Frontal cortex (tissue), 4 donors: ENCODE results near the gene DUSP10. TPM values are rescaled to one million over a fixed set of nuclear protein-coding genes. Genes with fewer than 3 reads are reported as not detected.

Source experiments
- DNase-seq, 2 donors: peaks; one replicate each; pipeline ENCODE4 v3.0.0; 2012; ENCODE audit warnings: low spot score in 2 of 2
- FAIRE-seq: peaks from 2 replicates; lab custom pipeline; 2012; peaks lifted over from hg19 to GRCh38; lab: Jason Lieb, UNC
- total RNA-seq: library from RNA; depleted of rRNA; stranded (reverse); fragments of >200 nt; gene quantifications from one replicate; pipeline ENCODE4 v1.2.3, GENCODE V29; 2014
- donor health status: control.
- donor health status: control.
- donor health status: control.

DUSP10 gene
- total RNA-seq, 1 donor from 2014 or later = 6.9 TPM

DNA sequence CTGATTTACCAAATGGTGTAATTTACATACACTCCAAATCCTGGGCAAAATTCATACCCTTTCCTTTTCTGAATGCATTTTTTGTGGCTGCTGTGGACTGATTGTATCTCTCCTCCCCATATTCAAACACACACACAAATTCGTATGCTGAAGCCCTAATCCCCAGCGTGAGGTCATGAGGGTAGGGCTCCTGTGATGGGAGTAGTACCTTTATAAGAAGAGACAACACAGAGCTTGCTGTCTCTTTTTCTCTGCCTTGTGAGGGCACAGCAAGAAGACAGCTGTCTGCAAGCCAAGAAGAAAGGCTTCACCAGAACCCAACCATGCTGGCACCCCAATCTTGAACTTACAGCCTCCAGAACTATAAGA, 24.4 kb downstream of the DUSP10 start:
- no peak for DNase-seq

DNA sequence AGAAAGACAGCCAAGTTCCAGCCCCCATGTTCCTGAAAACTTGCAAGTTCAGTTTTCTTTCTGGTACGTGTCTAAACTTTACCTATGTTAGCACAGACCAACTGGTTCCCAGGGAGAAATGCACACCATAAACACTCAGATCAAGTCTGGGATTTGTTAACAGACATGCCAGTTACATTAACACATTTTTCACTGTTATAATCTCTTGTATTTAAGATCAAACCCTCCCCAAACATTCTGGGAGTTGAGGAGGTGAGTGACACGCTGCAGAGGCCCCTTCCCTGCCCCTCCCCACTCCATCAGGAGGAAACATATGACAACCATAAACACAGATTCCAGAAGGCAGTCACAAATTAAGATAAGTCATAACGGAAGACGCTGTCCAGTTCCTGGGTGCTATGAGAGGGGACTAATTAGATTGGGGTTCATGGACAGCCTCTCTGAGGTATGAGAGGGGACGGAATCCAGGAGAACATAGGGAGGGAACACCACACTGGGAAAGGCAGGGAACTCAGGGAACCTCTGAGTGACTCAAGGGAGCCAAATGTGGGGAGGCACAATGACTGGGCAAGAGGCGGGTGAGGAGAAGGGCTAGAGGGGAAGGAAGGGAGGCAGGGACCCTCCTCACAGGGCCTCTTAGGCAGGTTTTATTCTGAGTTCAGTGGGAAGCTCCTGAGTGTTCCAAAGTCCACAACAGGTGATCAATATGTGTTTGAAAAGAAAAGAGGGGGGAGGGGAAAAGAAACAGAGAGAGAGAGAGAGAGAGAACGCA, 25.0 kb downstream of the DUSP10 start:
- FAIRE-seq = no peak
- no peak for DNase-seq

More for the DNA sequence above, 24.4 kb downstream of the DUSP10 start:
- FAIRE-seq = no peak

DNA sequence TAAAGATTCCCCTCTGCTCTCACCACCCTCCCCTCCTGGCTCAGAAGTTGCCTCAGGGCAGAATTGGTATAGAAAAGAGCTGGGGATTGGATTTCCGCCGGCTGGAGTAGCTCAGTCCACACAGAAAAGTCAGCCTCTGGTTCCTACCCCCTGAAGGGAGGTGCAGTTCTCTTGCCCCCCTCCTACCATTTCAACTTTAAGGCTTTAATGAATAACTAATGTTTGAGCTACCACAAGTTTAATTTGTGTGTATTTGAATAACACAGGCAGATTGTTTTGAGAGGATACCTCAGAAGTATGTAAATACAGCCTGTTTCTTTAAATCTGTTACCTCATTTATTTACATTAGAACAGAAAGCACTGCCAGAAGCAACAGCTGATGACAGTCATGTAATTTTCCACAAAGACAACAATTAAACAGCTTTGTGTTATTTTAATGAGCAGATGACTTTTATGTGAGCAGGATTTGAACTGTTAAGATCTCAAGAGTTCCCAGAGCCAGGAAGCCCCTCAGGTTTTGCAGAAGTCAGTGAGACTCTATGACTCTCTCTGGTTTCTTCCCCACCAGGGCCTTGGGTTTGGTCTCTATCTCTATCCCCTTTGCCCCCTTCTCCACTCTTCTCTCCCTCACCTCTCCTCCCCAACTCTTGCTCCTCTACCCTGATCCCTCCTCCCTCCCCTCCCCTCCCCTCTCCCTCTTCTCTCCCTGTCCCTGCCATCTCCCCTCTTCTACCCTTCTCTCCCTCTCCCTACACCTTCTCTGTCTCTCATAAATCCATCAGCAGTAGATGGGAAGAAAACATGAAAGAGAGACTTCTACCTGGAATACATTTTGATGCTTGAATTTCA, 26.3 kb downstream of the DUSP10 start:
- DNase-seq = no peak
- FAIRE-seq = no peak

DNA sequence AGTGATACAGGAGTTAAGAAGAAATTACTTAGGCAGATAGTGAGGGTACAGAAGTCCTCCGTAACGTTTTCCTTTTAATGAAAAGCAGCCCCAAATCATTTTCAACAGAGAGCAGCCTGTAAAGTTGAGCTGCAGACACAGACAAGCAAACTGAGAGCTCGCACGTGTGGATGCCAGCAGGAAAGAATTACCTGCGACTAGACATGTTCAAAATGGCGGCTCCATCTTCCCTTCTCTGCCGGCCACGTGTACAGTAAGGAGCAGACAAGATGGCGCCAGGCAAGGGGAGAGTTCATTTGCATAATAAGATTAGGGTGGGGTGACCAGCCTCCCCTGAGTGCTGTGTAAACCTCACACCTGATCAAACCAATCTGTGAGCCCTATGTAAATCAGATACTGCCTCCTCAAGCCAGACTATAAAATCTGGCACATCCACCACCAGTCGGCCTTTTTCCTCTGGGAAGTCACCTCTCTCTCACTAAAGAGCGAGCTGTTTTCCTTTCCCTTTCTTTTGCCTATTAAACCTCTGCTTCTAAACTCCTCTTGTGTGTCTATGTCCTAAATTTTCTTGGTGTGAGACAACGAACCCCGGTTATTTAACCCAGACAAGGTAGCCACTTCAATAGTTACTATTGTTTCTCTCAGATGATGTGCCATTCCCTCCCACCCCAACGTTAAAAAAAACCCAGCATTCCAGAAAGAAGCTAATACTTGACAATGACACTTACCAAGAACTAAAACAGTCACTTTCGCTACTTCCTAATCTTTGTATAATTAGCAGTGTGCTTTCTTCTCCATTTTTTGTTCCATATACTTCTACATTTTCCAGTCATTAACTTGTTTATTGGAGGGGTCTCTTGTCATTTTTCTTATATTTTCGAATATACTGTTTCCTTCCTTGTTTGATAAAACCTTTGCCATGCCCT, 27.4 kb downstream of the DUSP10 start:
- FAIRE-seq (no peak), DNase-seq (no peak)

DNA sequence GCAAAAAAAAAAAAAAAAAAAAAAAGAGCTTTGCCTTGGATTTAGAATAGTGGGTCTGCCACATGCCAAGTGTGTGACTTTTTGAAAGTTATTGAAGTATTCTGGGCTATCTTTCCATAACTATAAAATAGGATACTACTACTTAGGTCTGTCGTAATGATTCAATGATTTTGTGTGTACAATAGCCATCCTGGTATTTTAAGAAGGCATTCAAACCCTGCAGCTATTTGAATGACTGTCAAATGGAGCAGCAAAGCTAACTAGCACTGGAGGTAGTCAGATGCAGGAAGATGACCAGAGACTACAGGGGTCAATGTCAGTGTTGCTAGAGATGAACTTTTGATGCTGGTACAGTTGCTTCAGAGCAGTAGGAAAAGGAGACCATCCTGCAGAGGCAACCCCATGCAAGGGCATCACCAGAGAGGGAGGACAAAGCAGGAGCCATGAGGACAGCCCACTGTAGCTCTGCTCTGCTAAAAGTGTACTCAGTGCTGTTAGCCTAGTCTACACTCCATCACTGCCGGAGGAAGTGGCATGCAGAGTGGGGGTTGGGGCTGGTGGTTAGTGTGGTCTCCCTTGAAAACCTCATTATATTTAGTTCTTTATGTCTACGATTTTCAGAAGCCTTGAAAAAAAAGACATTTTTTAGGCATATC, 29.0 kb downstream of the DUSP10 start:
- DNase-seq (no peak), FAIRE-seq (no peak)

DNA sequence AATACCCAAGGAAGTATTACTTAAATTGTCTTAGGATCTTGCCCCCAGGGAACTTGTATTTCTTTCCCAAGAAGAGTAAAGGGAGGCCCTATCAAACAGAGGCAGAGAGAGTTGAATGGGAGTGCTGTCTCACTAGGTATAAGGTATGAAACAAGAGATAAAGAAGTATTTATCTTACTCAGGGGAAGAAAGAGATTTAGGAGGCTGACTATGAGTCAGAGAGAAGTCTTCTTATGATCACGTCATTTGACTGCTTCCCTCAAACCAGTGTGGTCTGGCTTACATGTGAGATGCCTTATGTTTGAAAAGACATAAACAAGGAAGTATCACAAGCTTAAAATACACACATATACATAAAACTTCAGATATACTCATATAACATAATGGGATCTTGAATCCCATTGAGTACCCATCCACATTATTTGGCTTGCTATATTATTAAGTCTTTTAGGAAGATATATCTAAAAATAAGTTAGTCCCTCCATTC, 29.6 kb downstream of the DUSP10 start:
- no peak for DNase-seq
- FAIRE-seq = no peak

DNA sequence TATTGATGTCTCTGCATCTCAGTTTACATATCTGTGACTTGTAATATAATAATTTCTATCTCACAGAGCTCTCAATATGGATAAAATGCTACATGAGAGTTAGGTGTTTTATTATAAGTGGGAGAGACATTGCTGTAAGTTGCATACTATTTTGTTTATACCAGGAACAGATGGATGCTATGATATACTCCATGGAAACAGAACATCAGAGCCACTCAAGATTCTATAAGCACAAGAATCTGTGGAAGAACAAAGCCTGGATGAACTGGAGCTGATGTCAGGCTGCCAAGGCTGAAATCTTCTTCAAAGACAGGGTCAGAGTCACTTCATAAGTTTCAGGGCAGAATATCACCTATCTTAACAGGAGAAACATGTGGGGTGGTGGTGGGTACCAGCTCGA, 30.2 kb downstream of the DUSP10 start:
- DNase-seq = no peak
- FAIRE-seq = no peak

DNA sequence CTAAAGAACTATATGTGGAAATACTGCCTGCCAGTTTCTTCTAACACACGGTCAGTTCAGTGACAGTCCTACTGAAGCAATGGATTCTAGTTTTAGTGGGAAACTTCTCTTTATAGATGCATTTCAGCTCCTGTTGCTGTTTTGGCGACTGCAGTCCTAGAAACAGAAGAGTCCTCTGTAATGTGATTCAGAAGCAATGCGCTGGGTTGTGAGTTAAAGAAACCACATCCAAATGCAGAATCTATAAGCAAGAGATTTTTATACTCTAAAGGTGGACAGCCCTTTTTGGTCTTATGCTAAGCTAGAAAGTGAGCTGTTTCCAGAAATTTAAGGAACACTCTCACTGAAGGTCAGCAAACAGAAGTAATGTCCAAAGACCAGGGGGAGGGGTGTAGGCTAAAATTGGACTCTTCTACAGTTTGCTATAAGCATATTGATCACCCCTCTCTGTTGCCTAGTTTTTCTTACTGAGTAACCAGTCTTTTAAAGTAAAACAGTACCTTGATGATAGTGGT, 30.8 kb downstream of the DUSP10 start:
- DNase-seq (no peak), FAIRE-seq (no peak)

DNA sequence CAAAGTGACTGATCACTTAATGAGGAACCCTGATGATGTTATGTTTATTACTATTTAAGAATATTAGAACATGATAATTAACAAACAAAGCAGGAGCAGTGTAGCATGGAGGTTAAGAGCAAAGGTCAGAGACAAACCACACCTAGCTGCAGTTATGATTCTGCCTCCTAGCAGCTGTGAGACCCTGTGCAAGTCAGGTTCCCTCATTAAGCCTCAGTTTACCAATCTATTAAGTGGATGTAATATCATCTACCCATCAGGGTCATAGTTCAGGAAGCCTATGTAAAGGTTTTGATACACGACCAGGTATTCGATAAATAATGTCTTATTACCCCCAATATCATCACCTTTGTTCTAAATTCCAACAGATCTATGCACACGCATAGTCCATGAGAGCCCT, 32.0 kb downstream of the DUSP10 start:
- DNase-seq (no peak), FAIRE-seq (no peak)

DNA sequence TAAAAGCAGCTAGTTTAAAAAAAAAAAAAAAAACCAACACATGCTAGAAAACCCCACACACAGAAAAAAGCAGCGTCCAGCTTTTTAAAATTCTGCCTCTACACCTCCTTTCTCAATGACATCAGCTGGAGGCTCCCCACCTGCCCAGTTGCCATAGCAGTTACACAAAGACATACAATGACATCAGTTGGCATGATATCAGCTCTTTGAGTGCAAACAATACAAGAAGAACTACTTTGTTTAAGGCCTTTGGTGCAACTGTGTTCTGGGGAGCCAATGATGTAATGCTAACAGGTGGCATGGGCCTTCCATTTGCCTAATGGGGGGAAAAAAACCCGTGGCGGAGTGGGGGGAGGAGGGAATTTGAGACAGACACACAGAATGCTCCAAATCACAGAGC, 32.9 kb downstream of the DUSP10 start:
- FAIRE-seq (no peak), DNase-seq (peak; percentile 22 to 36)

DNA sequence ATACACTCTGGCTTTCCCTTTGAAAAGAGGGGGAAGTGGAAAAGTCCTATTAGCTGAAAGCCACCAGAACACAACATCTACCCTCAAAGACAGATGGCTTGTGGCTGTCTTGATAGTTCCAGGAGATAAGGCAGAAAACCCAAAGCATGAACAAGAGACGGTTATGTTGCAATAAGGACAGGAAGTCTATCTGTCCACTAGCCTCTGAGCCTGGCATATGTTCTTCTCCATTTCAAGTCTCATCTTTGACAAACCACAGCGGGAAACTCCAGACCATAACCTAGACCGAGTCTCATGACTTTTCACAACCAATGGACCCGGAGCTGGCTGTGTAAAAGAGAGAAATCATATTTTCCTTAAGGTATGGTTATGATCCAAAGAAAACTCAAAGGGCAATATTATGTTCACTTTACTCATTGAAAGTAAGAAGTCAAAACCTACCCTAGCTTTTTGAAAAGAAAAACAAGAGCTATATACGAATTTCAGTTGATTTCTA, 33.8 kb downstream of the DUSP10 start:
- FAIRE-seq (no peak), DNase-seq (peak; percentile 8 to 9)

DNA sequence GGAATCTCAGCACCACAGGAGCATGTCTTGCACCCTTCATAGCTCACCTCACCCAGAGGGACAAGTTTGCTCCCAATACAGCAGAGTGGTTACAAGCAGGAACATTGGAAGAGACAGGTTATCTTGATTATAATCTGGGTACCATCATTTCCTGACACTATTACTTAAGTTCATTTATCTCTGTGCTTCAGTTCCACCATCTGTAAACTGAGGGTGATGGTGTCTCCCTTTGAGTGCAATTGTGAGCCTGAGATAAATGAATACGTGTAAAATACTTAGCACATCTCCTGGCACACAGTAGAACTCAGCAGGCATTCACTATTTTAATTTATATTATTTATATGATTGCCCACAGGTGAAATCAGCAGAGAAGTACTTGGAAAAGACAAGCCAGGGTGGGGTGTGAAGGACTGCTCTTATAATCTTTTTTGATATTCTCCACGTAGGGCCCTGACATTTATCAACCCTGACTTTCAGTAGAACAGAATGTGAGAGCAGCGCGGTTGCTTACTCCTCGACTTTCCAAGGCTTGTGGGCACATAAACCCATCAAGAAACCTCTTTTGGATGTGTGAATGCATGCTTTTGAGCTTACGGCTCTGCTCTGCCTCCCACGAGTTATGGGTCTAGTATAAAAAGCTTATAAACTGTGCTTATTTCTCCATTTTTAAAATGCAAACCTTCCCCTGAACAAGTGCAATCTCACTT, 34.9 kb downstream of the DUSP10 start:
- FAIRE-seq (no peak), DNase-seq (no peak)

DNA sequence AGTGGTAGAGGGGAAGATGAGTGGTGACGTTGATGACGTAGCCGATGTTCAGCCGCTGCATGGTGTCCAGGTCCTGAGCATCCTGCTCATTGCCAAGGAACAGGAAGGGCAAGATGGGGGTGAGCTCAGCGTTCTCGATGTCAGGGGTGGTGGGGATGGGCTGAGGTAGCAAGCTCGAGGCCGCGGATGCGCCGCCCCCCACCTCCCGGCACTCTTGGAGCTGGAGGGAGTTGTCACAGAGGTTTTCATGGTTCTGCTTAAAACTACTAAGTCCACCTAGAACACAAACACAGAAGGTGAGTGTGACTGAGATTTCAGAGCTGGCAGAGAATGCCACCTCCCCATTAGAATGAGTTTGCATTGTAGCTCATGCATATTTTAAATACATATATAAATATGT, 35.7 kb downstream of the DUSP10 start:
- FAIRE-seq (no peak), DNase-seq (no peak)

DNA sequence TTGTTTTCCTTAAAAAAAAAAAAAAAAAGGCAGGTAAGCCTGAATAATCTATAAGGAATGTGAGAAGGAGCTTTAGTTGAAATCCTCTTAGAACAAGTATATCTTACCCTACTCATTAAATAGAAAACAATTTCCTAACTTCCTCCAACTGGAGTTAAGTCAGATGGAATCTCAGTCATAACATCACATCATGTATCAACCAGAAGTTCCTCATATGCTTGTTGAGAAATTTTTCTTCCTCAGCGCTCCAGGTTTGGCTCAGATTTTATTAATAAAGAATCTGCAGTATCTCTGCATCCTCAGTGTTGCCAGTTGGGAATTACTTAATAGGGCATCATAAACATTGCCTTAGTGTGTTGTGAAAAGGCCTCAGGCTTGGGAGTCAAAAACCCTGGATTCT, 37.6 kb downstream of the DUSP10 start:
- no peak for FAIRE-seq

DNA sequence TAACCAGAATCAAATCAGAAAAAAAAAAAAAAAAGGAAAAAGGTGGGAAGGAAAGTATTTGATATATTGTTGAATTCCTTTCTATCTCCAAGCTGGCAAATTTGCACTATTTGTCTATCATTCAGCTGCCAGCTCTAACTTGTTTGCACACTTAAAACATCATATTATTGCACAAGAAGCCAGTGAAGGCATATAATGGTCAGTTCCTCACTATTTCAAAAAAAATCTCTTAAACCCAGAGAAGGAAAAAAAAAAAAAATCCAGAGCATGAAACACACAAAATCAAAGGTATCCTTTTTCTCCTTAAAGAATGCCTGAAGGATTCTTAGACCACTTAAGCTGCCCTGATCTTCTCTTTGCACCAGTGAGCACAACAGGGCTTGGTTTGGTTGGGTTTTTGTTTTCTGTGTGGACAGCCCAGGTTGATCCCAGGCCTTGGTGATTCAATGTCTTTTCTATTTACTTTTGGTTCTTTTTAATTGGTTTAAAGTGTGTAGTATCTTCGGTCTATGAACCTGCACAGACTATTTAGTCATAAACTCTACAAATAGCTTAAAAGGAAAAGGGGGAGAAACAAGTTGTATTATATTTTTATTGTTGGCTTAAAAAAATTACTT, 40.2 kb downstream of the DUSP10 start:
- no peak for DNase-seq
- no peak for FAIRE-seq

More for the DNA sequence above, 37.6 kb downstream of the DUSP10 start:
- no peak for DNase-seq

DNA sequence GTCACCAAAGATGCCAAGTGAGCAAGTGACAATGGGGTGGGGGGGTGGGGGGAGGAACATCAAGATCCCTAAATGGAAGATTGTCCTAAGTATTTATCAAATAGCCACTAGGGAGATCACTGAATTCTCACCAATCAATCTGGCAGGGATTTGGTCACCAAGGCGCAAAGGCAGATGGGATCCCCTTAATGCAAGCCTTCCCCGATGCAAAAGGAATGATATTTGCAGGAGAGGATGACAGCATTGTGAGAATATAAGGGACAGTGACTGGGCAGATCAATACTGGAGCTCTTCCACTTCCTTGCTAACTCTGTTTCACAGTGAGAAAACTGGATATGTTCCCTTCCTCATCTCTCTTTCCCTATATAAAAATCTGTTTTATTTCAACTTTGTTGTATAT, 40.9 kb downstream of the DUSP10 start:
- DNase-seq (no peak), FAIRE-seq (no peak)

DNA sequence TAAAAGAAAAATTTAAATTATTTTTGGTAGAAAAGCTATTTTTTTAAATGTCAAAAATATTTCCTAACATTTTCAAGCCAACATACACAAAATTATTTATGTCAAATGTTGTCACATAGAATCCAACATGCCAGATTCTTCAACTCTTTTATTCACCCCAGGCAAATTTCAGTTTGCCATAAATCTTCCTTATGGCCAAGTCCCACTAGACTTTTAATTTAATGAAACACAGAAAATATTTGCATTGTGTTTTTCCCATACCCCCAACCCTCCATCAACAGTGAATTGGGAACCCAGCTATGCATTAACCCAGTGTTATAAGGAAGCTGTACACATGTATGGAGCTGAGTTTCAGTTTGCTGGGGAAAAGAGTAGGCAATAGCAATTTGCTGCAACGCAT, 41.4 kb downstream of the DUSP10 start:
- no peak for FAIRE-seq
- DNase-seq = no peak

DNA sequence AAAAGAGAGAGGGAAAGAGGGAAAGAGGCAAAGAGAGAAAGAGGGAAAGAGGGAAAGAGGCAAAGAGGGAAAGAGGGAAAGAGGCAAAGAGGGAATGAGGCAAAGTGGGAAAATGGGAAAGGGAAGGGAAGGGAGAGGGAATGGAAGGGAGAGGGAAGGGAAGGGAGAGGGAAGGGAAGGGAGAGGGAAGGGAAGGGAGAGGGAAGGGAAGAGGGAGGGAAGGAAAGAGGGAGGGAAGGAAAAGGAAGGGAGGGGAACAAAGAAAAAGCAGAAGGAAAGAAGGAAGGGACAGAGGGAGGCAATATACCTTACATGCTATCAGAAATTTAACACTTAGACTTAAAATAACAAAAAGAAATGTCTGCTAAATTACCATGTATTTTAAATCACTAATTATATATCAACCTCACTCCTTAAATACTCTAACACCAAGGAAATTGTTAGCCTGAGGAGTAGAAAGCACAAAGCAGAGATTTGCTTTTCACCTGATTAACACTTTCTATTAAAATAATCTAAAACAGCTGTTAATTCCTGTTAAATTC, 41.8 kb downstream of the DUSP10 start:
- peak; percentile 6 for FAIRE-seq

More for the DNA sequence above, 41.8 kb downstream of the DUSP10 start:
- no peak for DNase-seq
